Stimulated activated CD4-positive, alpha-beta T cell treated with anti-CD3 and anti-CD28 coated beads, Interleukin-4, amount 100 ng/mL, for 1 hour (primary cell): ENCODE results near the gene FLNB.
"Not testable (repeated sequence)": the region's sequence is repeated elsewhere in the genome, so short reads cannot be mapped to it uniquely, and the experiment has no call there.

Experiments
- DNase-seq: peaks from one replicate; pipeline ENCODE4 v3.0.0-alpha.2; 2020

The FLNB gene

GRCh38 chr3:58188921-58189451 is 180.8 kb downstream of the FLNB start:
- DNase-seq, result no peak

GRCh38 chr3:58189691-58190090 is 181.5 kb downstream of the FLNB start:
- no peak for DNase-seq

GRCh38 chr3:58190291-58190690 is 182.1 kb downstream of the FLNB start:
- no peak for DNase-seq

GRCh38 chr3:58190882-58191281 is 182.7 kb downstream of the FLNB start:
- no peak for DNase-seq

GRCh38 chr3:58191361-58191991 is 183.3 kb downstream of the FLNB start:
- no peak for DNase-seq

- DNase-seq, result no peak
Observed at GRCh38 chr3:58192069-58192468, 183.8 kb downstream of the FLNB start.

GRCh38 chr3:58193682-58194407 is 185.6 kb downstream of the FLNB start:
- DNase-seq, result no peak

- DNase-seq, result no peak
Observed at GRCh38 chr3:58197588-58197987, 189.4 kb downstream of the FLNB start.

- no peak for DNase-seq
Observed at GRCh38 chr3:58198362-58198761, 190.1 kb downstream of the FLNB start.

GRCh38 chr3:58198804-58199203 is 190.6 kb downstream of the FLNB start:
- no peak for DNase-seq

- no peak for DNase-seq
Observed at GRCh38 chr3:58200121-58200709, 192.0 kb downstream of the FLNB start.

- no peak for DNase-seq
Observed at GRCh38 chr3:58200846-58201355, 192.7 kb downstream of the FLNB start.

GRCh38 chr3:58201451-58201850 is 193.2 kb downstream of the FLNB start:
- not testable (repeated sequence) for DNase-seq

GRCh38 chr3:58202917-58203360 is 194.7 kb downstream of the FLNB start:
- DNase-seq, result no peak

- DNase-seq, result no peak
Observed at GRCh38 chr3:58203541-58203940, 195.3 kb downstream of the FLNB start.

GRCh38 chr3:58204720-58205119 is 196.5 kb downstream of the FLNB start:
- no peak for DNase-seq

- DNase-seq, result no peak
Observed at GRCh38 chr3:58205981-58206380, 197.8 kb downstream of the FLNB start.

- no peak for DNase-seq
Observed at GRCh38 chr3:58206406-58207011, 198.3 kb downstream of the FLNB start.

- no peak for DNase-seq
Observed at GRCh38 chr3:58207954-58208353, 199.7 kb downstream of the FLNB start.

- DNase-seq, result no peak
Observed at GRCh38 chr3:58209933-58210332, 201.7 kb downstream of the FLNB start.

- DNase-seq, result no peak
Observed at GRCh38 chr3:58210761-58211460, 202.7 kb downstream of the FLNB start, which contains the start of gene DNASE1L3. TSS of gene DNASE1L3 (minus strand) at chr3:58210972. CDS start at chr3:58210906, 66 bp downstream.
